Bone marrow (tissue), 2 donors: Measurements from ENCODE around the gene SLC46A3.
A peak's percentile ranks its signal among the peaks of the same experiment; 100 is the strongest.

Experiments used
- DNase-seq, 2 donors: peaks; one replicate each; lab custom pipeline; 2025; lab: John Stamatoyannopoulos, UW

The SLC46A3 gene

DNA sequence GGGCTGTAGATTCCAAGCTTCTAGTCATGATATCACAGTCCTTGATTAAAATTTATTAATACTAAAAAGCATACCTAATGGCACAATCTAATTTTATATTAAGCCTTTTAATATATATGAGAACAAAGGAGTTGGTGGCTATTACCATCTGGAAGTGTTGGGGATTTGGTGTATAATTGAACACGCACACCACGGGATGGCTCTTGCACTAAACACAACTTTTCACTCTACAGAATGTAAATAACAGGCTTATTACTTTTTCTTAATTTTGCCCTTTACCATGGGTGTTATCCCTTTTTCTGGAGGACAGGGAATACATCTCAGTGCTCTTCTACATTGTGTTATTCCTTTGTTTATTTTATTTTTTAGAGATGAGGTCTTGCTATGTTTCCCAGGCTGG lies 38.2 kb downstream of the SLC46A3 start:
- no peak for DNase-seq

DNA sequence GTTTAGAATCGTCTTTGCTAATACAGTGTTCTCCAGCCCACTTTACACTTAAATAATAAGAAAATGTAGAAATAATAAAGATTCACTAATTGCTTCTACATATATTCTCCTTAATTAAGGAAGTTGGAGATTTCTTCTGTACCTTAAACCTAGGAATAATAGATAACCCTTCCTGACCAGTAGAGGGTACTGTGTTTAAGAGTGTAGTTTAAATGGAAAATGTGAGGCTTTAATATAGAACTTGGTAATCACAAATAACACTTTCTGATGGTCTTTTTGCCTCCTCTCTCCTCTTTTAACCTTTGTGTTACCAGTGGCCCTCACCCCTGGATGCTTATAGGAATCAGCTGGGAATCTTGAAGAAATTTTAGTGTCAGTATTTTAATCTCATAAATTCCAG lies 39.1 kb downstream of the SLC46A3 start:
- DNase-seq, result no peak

GRCh38 chr13:28678809-28679208 lies 40.0 kb downstream of the SLC46A3 start:
- no peak for DNase-seq

- peak in 1 of 2 donors; percentile 7 for DNase-seq
Measured at GRCh38 chr13:28671126-28671792, 47.5 kb downstream of the SLC46A3 start.

DNA sequence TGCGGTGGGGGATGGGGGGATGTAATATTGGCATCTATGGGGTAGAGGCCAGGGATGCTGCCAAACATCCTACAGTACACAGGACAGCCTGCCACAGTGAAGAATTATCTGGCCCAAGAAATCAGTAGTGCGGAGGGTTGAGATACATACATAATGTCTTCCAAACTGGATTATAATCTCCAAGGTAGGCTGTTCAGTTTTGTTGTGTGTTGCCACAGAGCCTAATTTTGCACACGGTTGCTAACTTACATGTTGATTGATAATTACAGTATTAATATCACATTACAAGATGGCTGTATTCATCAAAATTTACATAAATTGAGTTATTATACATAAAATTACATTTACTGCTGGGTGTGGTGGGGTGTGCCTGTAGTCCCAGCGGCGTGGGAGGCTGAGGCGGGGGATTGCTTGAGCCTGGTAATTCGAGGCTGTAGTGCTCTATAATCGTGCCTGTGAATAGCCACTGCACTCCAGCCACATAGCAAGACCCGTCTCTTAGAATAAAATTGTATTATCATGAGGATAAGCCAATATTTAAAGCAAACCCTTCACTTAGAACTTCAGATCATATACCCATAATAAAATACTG lies 51.8 kb downstream of the SLC46A3 start:
- DNase-seq, result no peak

DNA sequence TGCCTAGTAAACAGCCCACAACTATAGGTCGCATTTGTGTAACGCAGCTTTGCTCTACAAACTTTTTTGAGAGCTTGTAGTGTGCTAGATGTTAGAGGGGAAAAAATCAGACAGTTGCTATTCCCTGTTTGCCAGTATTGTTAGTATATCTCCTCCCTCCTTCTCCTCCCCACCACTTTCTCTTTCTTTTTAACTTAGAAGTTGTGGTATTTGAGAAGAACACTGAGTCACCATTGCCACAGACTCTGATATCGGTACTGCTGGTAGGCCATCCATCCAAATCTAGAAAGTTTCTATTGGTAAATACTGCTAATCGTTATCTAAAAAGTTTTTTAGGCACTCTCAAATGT lies 59.2 kb downstream of the SLC46A3 start:
- peak in 1 of 2 donors; percentile 56 for DNase-seq

GRCh38 chr13:28658796-28659620 lies 59.8 kb downstream of the SLC46A3 start, which contains the start of gene POMP:
POMP (plus strand) TSS chr13:28659130; CDS start chr13:28659185, 55 bp downstream.
- DNase-seq, result peak; percentile 54 to 63

DNA sequence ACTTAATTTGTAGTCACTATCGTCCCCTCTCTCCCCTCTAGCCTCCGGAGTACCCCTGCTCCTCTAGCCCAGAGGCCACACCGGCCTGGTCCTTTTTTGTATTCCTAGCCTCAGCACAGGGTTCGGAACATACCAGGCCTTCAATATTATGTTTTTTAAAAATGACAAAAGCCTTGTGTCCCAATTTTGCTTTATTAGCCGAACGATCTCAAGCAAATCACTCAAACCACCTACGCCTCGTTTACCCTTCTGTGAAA lies 60.3 kb downstream of the SLC46A3 start:
- no peak for DNase-seq

DNA sequence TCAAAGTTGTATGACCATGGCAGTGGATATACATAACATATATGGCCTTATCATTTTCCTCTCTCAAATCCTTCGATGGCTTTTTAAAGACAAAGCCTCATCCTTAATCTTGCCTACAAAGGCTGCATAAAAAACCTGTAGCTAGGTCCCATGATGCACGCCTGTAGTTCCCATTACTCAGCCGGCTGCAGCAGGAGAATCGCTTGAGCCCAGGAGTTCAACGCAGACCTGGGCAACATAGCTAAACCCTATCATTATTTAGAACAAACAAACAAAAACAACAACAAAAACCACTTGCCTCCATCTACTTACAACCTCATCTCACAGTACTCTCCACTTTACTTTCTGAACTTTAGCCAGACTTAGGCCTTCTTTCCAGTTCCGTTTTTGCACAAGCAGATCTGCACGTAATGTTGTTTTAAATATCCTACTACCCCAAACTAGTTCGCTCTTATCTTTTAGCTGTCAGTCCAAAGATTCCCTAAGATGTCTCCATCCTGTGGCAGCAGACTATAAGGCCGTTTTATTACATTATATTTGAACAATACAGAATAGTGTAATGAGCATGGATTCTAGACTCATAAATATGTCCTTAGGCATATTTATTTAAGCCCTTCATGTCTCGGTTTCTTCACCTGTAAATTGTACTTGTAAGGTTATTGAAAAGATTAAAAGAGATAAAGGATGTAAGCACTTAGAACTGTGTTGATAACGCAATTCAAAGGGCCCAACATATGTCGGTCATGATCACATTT lies 60.8 kb downstream of the SLC46A3 start:
- no peak for DNase-seq

DNA sequence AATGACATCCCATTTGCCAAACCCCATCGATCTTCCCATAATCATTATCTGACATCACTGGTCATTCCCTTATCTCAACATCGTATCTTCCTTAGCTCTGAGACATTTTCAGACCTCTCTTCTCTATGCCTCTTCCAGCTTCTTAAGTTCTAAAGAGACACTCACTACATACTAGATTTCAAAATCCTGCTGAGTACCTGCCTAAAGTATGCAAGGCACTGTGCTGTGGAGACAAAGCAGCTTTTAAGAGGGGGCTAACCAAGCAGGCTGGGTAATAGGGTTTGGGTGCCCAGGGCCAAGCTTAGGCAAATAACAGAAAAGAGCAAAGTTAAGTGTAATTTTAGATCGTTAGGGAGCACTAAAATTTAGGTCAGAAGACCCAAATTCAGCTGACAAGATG lies 63.2 kb downstream of the SLC46A3 start:
- DNase-seq, result no peak

GRCh38 chr13:28654276-28654675 lies 64.5 kb downstream of the SLC46A3 start:
- no peak for DNase-seq

DNA sequence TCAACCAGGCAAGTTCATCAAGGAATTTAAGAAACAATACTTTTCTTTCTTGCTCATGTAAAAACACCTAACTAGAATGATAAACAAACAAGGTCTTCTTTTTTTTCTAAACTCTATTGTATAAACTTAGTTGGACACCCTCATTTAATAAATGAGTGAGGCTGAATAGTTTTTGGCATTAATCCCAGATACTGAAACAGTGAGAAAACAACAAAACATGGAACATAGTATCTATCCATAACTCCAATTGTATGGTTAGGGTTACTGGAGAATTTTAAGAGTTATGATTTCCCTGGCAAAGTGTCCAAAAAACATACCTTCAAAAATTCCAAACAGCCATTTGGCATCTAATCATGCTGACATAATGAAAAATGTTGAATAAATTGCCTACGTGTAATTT lies 65.7 kb downstream of the SLC46A3 start:
- DNase-seq, result no peak

GRCh38 chr13:28651810-28652401 lies 66.9 kb downstream of the SLC46A3 start:
- no peak for DNase-seq

DNA sequence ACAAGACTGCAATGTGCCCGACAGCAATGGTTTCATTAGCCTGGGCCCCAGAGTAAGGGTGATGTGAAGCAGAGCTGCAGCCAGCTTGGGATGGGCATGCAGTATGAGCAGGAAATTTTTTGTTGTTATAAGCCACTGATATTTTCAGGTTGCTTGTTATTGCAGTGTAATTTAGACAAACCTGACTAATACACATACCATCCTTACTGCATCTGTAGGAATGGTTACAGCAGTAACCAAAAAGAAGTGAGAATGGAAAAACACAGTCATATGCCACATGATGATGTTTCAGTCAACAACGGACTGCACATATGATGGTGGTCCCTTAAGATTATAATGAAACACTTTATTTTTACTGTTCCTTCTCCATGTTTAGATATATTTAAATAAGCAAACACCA lies 68.5 kb downstream of the SLC46A3 start:
- DNase-seq, result no peak
